Breast epithelium (tissue), 4 donors: ENCODE measurements around the gene OBSCN. TPM values are rescaled to one million over a fixed set of nuclear protein-coding genes. Genes with fewer than 3 reads are reported as not detected.

Experiments
- DNase-seq, 2 donors: peaks; one replicate each; pipeline ENCODE4 v3.0.0-alpha.2; 2019; ENCODE audit warnings: low spot score in 2 of 2
- H3K27ac ChIP-seq, 2 donors: fragments of 200-600 bp; sonication (generic) in 1 of 2; one replicate each; pipeline ENCODE4 v1.5.1; 2016 to 2019; ENCODE audit warnings: mild to moderate bottlenecking in 1 of 2
- H3K27me3 ChIP-seq, 2 donors: fragments of 200-600 bp; sonication (generic) in 1 of 2; one replicate each; pipeline versions ENCODE4 v1.5.1 to v1.6.0; 2017 to 2019; ENCODE audit warnings: control low read depth in 1 of 2, mild to moderate bottlenecking in 1 of 2
- H3K36me3 ChIP-seq: fragments of 200-600 bp; one replicate; pipeline ENCODE4 v1.5.1; 2019
- H3K4me1 ChIP-seq, 2 donors: fragments of 200-600 bp; sonication (generic); one replicate each; pipeline ENCODE4 v1.5.1; 2016 to 2019; ENCODE audit warnings: control low read depth in 1 of 2
- H3K4me3 ChIP-seq, 3 donors: fragments of 200-600 bp; sonication (generic); 1 replicate in 2 of 3; 2 replicates in 1 of 3; pipeline ENCODE4 v1.5.1; 2016 to 2019; ENCODE audit warnings: mild to moderate bottlenecking in 3 of 3, moderate library complexity in 2 of 3
- H3K9me3 ChIP-seq, 2 donors: fragments of 200-600 bp; sonication (generic) in 1 of 2; one replicate each; pipeline ENCODE4 v1.5.1; 2016 to 2019; ENCODE audit warnings: control low read depth in 1 of 2
- POLR2A ChIP-seq: fragments of 450-650 bp; IDR thresholded peaks from one replicate; pipeline ENCODE4 v1.6.1; 2016; ENCODE audit warnings: antibody characterized with exemption, mild to moderate bottlenecking, moderate library complexity
- POLR2AphosphoS5 ChIP-seq, 3 donors: sonication (generic); formaldehyde crosslinking; IDR thresholded peaks; one replicate each; pipeline ENCODE4 v1.6.1; 2017; ENCODE audit warnings: antibody characterized with exemption in 3 of 3
- intact Hi-C: fragments of 100-400 bp; cut with DNase I; formaldehyde crosslinking; loops from one replicate; pipeline ENCODE4 v1.15.1; 2023; ENCODE audit warnings: low total_unique reads
- total RNA-seq, 3 donors: library from RNA; depleted of rRNA; stranded (reverse); fragments of >200 nt; gene quantifications; one replicate each; pipeline ENCODE4 v1.1.0, GENCODE V29; 2016
- TF ChIP-seq, protein P1 (sequence below), 3 donors: fragments of 450-650 bp; IDR thresholded peaks; one replicate each; pipeline ENCODE4 v1.5.1; 2016 to 2017; ENCODE audit warnings: antibody characterized with exemption in 3 of 3, mild to moderate bottlenecking in 3 of 3, moderate library complexity in 3 of 3

Gene OBSCN
- total RNA-seq, 3 donors from 2014 or later = 3.0 to 40.0 (median 27.9) TPM

DNA sequence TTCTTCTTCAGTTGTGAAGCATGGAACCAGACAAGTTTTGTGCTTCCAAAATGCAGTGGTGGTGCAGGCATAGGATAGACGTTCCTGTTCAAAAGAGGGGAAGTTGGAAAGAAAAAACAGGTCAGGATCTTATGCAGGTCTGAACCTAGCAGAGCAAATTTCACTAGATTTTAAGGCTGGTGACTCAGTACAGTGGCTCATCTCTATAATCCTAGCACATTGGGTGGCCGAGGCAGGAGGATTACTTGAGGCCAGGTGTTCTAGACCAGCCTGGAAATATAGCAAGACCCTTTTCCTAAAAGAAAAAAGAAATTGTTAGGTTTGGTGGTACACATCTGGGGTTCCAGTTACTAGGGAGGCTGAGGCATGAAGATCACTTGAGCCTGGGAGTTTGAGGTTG lies 88.1 kb downstream of the OBSCN start:
- intact Hi-C loops = loop anchor here (10.0 kb wide), 1 partner anchor 1171 kb away; no protein-coding TSS in a partner anchor
- Histone ChIP-seq H3K9me3 (peaks cover 0 to under 1% of the 10 kb centered on the region in 2 donors), H3K36me3 (no peaks in the 10 kb centered on the region), H3K4me1 (no peaks in the 10 kb centered on the region), H3K27me3 (no peaks in the 10 kb centered on the region), H3K27ac (no peak overlapping the region), H3K4me3 (no peak overlapping the region)
- DNase-seq = no peak
- TF ChIP-seq, protein P1, sequence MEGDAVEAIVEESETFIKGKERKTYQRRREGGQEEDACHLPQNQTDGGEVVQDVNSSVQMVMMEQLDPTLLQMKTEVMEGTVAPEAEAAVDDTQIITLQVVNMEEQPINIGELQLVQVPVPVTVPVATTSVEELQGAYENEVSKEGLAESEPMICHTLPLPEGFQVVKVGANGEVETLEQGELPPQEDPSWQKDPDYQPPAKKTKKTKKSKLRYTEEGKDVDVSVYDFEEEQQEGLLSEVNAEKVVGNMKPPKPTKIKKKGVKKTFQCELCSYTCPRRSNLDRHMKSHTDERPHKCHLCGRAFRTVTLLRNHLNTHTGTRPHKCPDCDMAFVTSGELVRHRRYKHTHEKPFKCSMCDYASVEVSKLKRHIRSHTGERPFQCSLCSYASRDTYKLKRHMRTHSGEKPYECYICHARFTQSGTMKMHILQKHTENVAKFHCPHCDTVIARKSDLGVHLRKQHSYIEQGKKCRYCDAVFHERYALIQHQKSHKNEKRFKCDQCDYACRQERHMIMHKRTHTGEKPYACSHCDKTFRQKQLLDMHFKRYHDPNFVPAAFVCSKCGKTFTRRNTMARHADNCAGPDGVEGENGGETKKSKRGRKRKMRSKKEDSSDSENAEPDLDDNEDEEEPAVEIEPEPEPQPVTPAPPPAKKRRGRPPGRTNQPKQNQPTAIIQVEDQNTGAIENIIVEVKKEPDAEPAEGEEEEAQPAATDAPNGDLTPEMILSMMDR (IDR thresholded peaks at IDR 0.05) = no peak
- TF ChIP-seq POLR2A = no peak
- no peak for TF ChIP-seq POLR2AphosphoS5 (IDR thresholded peaks at IDR 0.05)

DNA sequence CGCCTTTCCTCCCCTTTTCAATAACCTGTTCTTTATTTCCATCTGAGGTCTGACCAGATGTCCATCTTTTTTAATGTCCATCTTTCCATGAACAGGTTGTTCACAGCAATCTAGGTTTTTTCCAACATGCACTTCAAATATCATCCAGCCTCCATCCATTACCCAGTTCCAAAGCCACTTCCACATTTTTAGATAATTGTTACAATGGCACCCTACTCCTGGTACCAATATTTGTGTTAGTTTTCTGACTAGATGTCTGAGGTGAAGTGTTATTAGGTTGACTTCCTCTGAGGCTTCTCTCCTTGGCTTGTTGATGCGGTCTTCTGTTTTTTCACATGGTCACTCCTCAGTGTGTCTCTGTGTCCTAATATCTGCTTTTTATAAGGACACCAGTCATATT lies 89.4 kb downstream of the OBSCN start:
- intact Hi-C loops = loop anchor here (10.0 kb wide), 1 partner anchor 1172 kb away; no protein-coding TSS in a partner anchor
- no peaks in the 10 kb centered on the region for H3K36me3 ChIP-seq
- TF ChIP-seq POLR2AphosphoS5 (IDR thresholded peaks at IDR 0.05) (no peak), POLR2A (no peak)
- TF ChIP-seq, protein P1 (IDR thresholded peaks at IDR 0.05) = no peak

DNA sequence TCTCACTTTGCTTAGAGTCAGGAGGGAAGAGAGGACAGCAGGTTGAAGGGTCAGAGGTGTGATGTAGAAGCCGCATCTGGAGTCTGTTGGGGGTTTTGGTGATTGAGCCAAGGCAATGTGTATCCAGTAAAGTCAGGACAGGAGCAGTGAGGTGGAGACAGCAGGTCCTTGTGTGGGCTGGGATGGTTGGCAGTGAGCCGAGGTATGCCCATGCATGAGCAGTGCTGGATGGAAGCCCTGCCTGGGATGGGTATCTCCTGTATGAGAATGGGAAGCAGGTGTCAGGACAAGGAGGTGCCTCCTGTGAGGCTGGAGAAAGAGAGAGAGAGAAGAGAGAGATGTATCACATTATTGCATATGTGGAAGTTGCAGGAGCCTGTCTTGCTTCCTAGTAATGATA lies 90.0 kb downstream of the OBSCN start:
- no peaks in the 10 kb centered on the region for H3K27me3 ChIP-seq
- no peak overlapping the region for H3K27ac ChIP-seq
- TF ChIP-seq POLR2AphosphoS5 (IDR thresholded peaks at IDR 0.05) = no peak
- no peak for TF ChIP-seq POLR2A
- TF ChIP-seq, protein P1 (IDR thresholded peaks at IDR 0.05) = no peak
- no peaks in the 10 kb centered on the region for H3K4me1 ChIP-seq
- H3K9me3 ChIP-seq = peaks cover 14 to 19% of the 10 kb centered on the region in 2 donors
- no peak for DNase-seq
- no peaks in the 10 kb centered on the region for H3K36me3 ChIP-seq
- intact Hi-C loops = loop anchor here (10.0 kb wide), 1 partner anchor 1173 kb away; no protein-coding TSS in a partner anchor
- no peak overlapping the region for H3K4me3 ChIP-seq

More for the DNA sequence above, 89.4 kb downstream of the OBSCN start:
- Histone ChIP-seq H3K27ac (no peak overlapping the region), H3K27me3 (no peaks in the 10 kb centered on the region), H3K9me3 (peaks cover 8 to 14% of the 10 kb centered on the region in 2 donors), H3K4me1 (no peaks in the 10 kb centered on the region), H3K4me3 (no peak overlapping the region)
- no peak for DNase-seq

DNA sequence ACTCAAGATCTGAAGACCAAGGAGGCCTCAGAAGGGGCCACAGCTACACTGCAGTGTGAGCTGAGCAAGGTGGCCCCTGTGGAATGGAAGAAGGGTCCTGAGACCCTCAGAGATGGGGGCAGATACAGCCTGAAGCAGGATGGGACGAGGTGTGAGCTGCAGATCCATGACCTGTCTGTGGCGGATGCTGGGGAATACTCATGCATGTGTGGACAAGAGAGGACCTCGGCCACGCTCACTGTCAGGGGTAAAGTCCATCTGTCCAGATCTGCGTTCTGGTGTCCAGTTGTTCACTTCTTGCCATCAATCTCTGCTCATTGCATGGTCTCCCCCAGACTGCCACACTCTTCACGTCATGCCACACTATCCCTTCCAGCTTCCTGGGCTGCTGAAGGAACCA lies 90.6 kb downstream of the OBSCN start:
- intact Hi-C loops = loop anchor here (10.0 kb wide), 1 partner anchor 1174 kb away; no protein-coding TSS in a partner anchor
- H3K27ac ChIP-seq = no peak overlapping the region

DNA sequence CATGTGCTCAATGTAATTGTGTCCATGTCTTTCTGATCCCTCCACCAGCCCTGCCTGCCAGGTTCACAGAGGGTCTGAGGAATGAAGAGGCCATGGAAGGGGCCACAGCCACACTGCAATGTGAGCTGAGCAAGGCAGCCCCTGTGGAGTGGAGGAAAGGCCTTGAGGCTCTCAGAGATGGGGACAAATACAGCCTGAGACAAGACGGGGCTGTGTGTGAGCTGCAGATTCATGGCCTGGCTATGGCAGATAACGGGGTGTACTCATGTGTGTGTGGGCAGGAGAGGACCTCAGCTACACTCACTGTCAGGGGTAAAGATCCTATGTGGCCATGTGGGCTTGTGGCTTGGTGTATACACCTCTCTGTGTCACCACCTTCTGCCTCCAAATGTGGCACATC lies 91.4 kb downstream of the OBSCN start:
- Histone ChIP-seq H3K9me3 (peaks cover 21 to 23% of the 10 kb centered on the region in 2 donors), H3K36me3 (no peaks in the 10 kb centered on the region), H3K4me1 (no peaks in the 10 kb centered on the region), H3K27me3 (no peaks in the 10 kb centered on the region), H3K4me3 (no peak overlapping the region), H3K27ac (no peak overlapping the region)
- DNase-seq = no peak
- intact Hi-C loops = loop anchor here (10.0 kb wide), 1 partner anchor 1174 kb away; no protein-coding TSS in a partner anchor
- TF ChIP-seq, protein P1 (IDR thresholded peaks at IDR 0.05) = no peak
- no peak for TF ChIP-seq POLR2AphosphoS5 (IDR thresholded peaks at IDR 0.05)
- TF ChIP-seq POLR2A = no peak

More for the DNA sequence above, 90.6 kb downstream of the OBSCN start:
- TF ChIP-seq POLR2A = no peak
- no peak for TF ChIP-seq POLR2AphosphoS5 (IDR thresholded peaks at IDR 0.05)
- no peak for DNase-seq
- H3K27me3 ChIP-seq = no peaks in the 10 kb centered on the region
- H3K9me3 ChIP-seq = peaks cover 20 to 21% of the 10 kb centered on the region in 2 donors
- no peaks in the 10 kb centered on the region for H3K4me1 ChIP-seq
- no peak overlapping the region for H3K4me3 ChIP-seq
- H3K36me3 ChIP-seq = no peaks in the 10 kb centered on the region
